K562 (cell line): ENCODE data around the gene NUDT5. TPM values are rescaled to one million over a fixed set of nuclear protein-coding genes. Genes with fewer than 3 reads are reported as not detected.

Source experiments
- ATAC-seq: fragments of 200-7000 bp; cut with Tn5 transposase; 3 replicates; pipeline ENCODE4 v1.9.1; 2020; ENCODE audit warnings: moderate library complexity
- BruUV-seq: library from RNA; stranded (reverse); fragments of 400-500 nt; replicated peaks from 2 replicates; lab custom pipeline; 2021; lab: Mats Ljungman, UMichigan
- CTCF ChIA-PET: fragments of 300-600 bp; formaldehyde crosslinking; extraction: SDS; loops from one replicate; lab custom pipeline; 2021; ENCODE audit warnings: low intra/inter-chr PET ratio; lab: Yijun Ruan, JAX
- POLR2A ChIA-PET: fragments of 300-600, 350-650 bp; sonication (Branson Sonifier 250); formaldehyde crosslinking; extraction: SDS; loops from one replicate; lab custom pipeline; 2021; ENCODE audit warnings: antibody characterized with exemption, inconsistent platforms; lab: Yijun Ruan, JAX
- DNase-seq, 4 experiments: peaks; one replicate each; pipeline versions ENCODE4 v3.0.0 to v3.0.0-alpha.2; 2011 to 2018; ENCODE audit warnings: low spot score in 3 of 4, mixed read lengths in 3 of 4; ENCODE audit errors: extremely low read depth in 1 of 4
- FAIRE-seq: peaks from 2 replicates; lab custom pipeline; 2011; peaks lifted over from hg19 to GRCh38; lab: Jason Lieb, UNC
- H2AFZ ChIP-seq: 2 replicates; pipeline ENCODE4 v1.6.0; 2011; ENCODE audit warnings: low read depth, low read length, control low read depth, inconsistent platforms
- H3K27ac ChIP-seq: fragments of 200-600 bp; 3 replicates; pipeline ENCODE4 v1.8.0; 2011; ENCODE audit warnings: low read depth, mild to moderate bottlenecking, control low read depth, inconsistent platforms, low read length, moderate library complexity, mixed read lengths; ENCODE audit errors: extremely low read depth
- H3K27me3 ChIP-seq, 2 experiments: fragments of 300-600 bp in 1 of 2; 2 replicates in 1 of 2; 3 replicates in 1 of 2; pipeline versions ENCODE4 v1.6.0 to v1.8.0; 2011; ENCODE audit warnings: inconsistent platforms in 2 of 2, low read length in 2 of 2, mild to moderate bottlenecking in 1 of 2, mixed read lengths in 1 of 2, moderate library complexity in 1 of 2; ENCODE audit not compliant: control insufficient read depth in 2 of 2, insufficient read depth in 2 of 2
- H3K36me3 ChIP-seq: fragments of 300-600 bp; 3 replicates; pipeline ENCODE4 v1.8.0; 2011; ENCODE audit warnings: mild to moderate bottlenecking, low read length, inconsistent platforms; ENCODE audit not compliant: control insufficient read depth, insufficient read depth
- H3K4me1 ChIP-seq, 2 experiments: fragments of 200-600 bp in 1 of 2; replicated peaks in 1 of 2; 2 replicates in 1 of 2; 3 replicates in 1 of 2; pipeline versions ENCODE4 v1.5.1 to v1.8.0; 2011; ENCODE audit warnings: inconsistent platforms in 2 of 2, low read length in 2 of 2, mild to moderate bottlenecking in 1 of 2, mixed read lengths in 1 of 2, moderate library complexity in 1 of 2; ENCODE audit not compliant: control insufficient read depth in 2 of 2, insufficient read depth in 2 of 2
- H3K4me2 ChIP-seq: 2 replicates; pipeline ENCODE4 v1.6.1; 2011; ENCODE audit warnings: low read length, control low read depth, inconsistent platforms, mixed read lengths; ENCODE audit not compliant: insufficient read depth
- H3K4me3 ChIP-seq: fragments of 200-600 bp; sonication (generic), shearing (Covaris generic); 2 replicates; pipeline ENCODE4 v1.5.1; 2016; ENCODE audit warnings: control low read depth, inconsistent platforms
- H3K79me2 ChIP-seq: fragments of 200-600 bp; 3 replicates; pipeline ENCODE4 v1.8.0; 2011; ENCODE audit warnings: low read length, inconsistent platforms; ENCODE audit not compliant: control insufficient read depth, insufficient read depth
- H3K9ac ChIP-seq, 2 experiments: 2 replicates each; pipeline versions ENCODE4 v1.6.0 to v1.6.1; 2011; ENCODE audit warnings: low read depth in 2 of 2, low read length in 2 of 2, control low read depth in 1 of 2, inconsistent platforms in 1 of 2, mild to moderate bottlenecking in 1 of 2, mixed read lengths in 1 of 2; ENCODE audit not compliant: insufficient read depth in 1 of 2
- H3K9me1 ChIP-seq: one replicate; pipeline ENCODE4 v1.6.0; 2011; ENCODE audit warnings: inconsistent platforms, mild to moderate bottlenecking, low read length, moderate library complexity; ENCODE audit not compliant: control insufficient read depth, insufficient read depth
- H3K9me3 ChIP-seq: replicated peaks from 2 replicates; pipeline ENCODE4 v1.5.1; 2011; ENCODE audit warnings: low read depth, low read length, inconsistent platforms; ENCODE audit not compliant: control insufficient read depth, insufficient read depth
- H4K20me1 ChIP-seq: replicated peaks from 2 replicates; pipeline ENCODE4 v1.6.1; 2011; ENCODE audit warnings: low read length, inconsistent platforms, mixed read lengths; ENCODE audit not compliant: control insufficient read depth, insufficient read depth
- BMI1 ChIP-seq: fragments of 150-350 bp; IDR thresholded peaks from 2 replicates; pipeline ENCODE4 v1.6.1; 2014; ENCODE audit warnings: low read length
- COPS2 ChIP-seq: fragments of 450-650 bp; conservative IDR thresholded peaks from 2 replicates; pipeline ENCODE4 v1.6.1; 2016; ENCODE audit warnings: mild to moderate bottlenecking, moderate library complexity
- DACH1 ChIP-seq: fragments of 450-650 bp; IDR thresholded peaks from 2 replicates; pipeline ENCODE4 v1.6.1; 2018; ENCODE audit not compliant: partially characterized antibody
- EHMT2 ChIP-seq: fragments of 450-650 bp; IDR thresholded peaks from 2 replicates; pipeline ENCODE4 v1.6.1; 2018; ENCODE audit warnings: antibody characterized with exemption
- FOXP1 ChIP-seq: sonication (generic); formaldehyde crosslinking; IDR thresholded peaks from 2 replicates; pipeline ENCODE4 v1.8.0; 2022; ENCODE audit warnings: mild to moderate bottlenecking, missing genetic modification reagents
- GABPB2 ChIP-seq: fragments of 250-450 bp; sonication (Bioruptor Pico); conservative IDR thresholded peaks from 2 replicates; pipeline ENCODE4 v1.5.1; 2021; ENCODE audit warnings: mild to moderate bottlenecking
- PKNOX1 ChIP-seq: fragments of 450-650 bp; IDR thresholded peaks from 2 replicates; pipeline ENCODE4 v1.6.1; 2016
- RAD21 ChIP-seq, 2 experiments: fragments of 250-450 bp in 1 of 2; fragments of 450-650 bp in 1 of 2; sonication (Bioruptor Pico) in 1 of 2; formaldehyde crosslinking in 1 of 2; IDR thresholded peaks in 1 of 2; conservative IDR thresholded peaks in 1 of 2; 2 replicates each; pipeline versions ENCODE4 v1.4.0 to v1.8.0; 2020 to 2022; ENCODE audit warnings: mild to moderate bottlenecking in 2 of 2, moderate library complexity in 1 of 2
- RCOR1 ChIP-seq, 2 experiments: IDR thresholded peaks; 2 replicates each; pipeline ENCODE4 v1.6.1; 2012; ENCODE audit warnings: low read depth in 2 of 2, low read length in 2 of 2, borderline replicate concordance in 1 of 2, improper control_type of control experiment in 1 of 2
- REST ChIP-seq, 2 experiments: fragments of 450-650 bp; formaldehyde crosslinking in 1 of 2; IDR thresholded peaks; 2 replicates each; pipeline versions ENCODE4 v1.4.0 to v1.6.1; 2014 to 2020; ENCODE audit warnings: mild to moderate bottlenecking in 2 of 2, borderline replicate concordance in 1 of 2, low read depth in 1 of 2
- ZKSCAN1 ChIP-seq: fragments of 150-350 bp; IDR thresholded peaks from 2 replicates; pipeline ENCODE4 v1.6.1; 2016; ENCODE audit warnings: low read depth, low read length
- ZNF444 ChIP-seq: fragments of 250-450 bp; sonication (Bioruptor Pico); IDR thresholded peaks from 2 replicates; pipeline ENCODE4 v1.4.0; 2020; ENCODE audit warnings: mild to moderate bottlenecking, moderate library complexity
- ZNF644 ChIP-seq: fragments of 200-800 bp; sonication (Bioruptor generic); IDR thresholded peaks from 2 replicates; pipeline ENCODE4 v1.6.1; 2016; ENCODE audit warnings: low read depth, missing genetic modification characterization, missing compliant biosample characterization
- WGBS: fragments of 100-300 bp; shearing (Covaris generic); methylation state at CpG from one replicate; pipeline ENCODE4 v1.1.6; 2016; ENCODE audit warnings: low coverage, mixed read lengths; ENCODE audit not compliant: insufficient coverage; ENCODE audit errors: missing lambda C conversion rate; 5-methylcytosine and 5-hydroxymethylcytosine counted together
- in situ Hi-C: fragments of 300-500 bp; cut with MboI; formaldehyde crosslinking; loops from 4 replicates; pipeline ENCODE4 v1.15.0; 2018; ENCODE audit warnings: inconsistent platforms, mixed read lengths
- intact Hi-C: fragments of 100-400 bp; cut with micrococcal nuclease; formaldehyde crosslinking; loops from 2 replicates; pipeline ENCODE4 v1.14.2; 2022
- polyA plus RNA-seq, 8 experiments: library from polyadenylated mRNA; depleted of rRNA in 4 of 8; stranded (reverse) in 5 of 8; unstranded in 3 of 8; fragments of >200 nt; fragmentation: Nextera tagmentation in 2 of 8; fragmentation: Illumina TruSeq in 1 of 8; extraction: Ambion mirVana in 2 of 8; extraction: Trizol in 1 of 8; gene quantifications; 2 replicates each; pipeline versions ENCODE4 v1.2.1 to v1.2.3, GENCODE V29; 2011 to 2014; ENCODE audit warnings: inconsistent platforms in 1 of 8, missing spikeins in 1 of 8
- total RNA-seq, 7 experiments: library from RNA; depleted of rRNA in 6 of 7; stranded (reverse); fragments of >200 nt in 6 of 7; fragmentation: Illumina TruSeq in 2 of 7; extraction: Trizol in 2 of 7; gene quantifications; 2 replicates each; pipeline versions ENCODE4 v1.2.1 to v1.2.3, GENCODE V29; 2011 to 2021; ENCODE audit warnings: low replicate concordance in 1 of 7

Gene NUDT5
- total and polyA plus RNA-seq, 9 of the 15 experiments (the other 6 are each of a cell fraction or from before 2014, with no cell fraction given): 87.7 to 422 (median 186) TPM

GRCh38 chr10:12130237-12130872 is 65.3 kb downstream of the NUDT5 start:
- 22% methylated on average over 11 of the region's 11 CpGs for WGBS
- H3K27ac ChIP-seq: no peak overlapping the region
- H3K9me1 ChIP-seq: no peaks in the 10 kb centered on the region
- H3K79me2 ChIP-seq: 0 out of 3 replicates have a peak, but pooled peaks cover 5% of the 10 kb centered on the region
- H3K4me1 ChIP-seq: peaks cover 7 to 24% of the 10 kb centered on the region in 2 experiments; a peak in 4 of 5 replicates
- POLR2A ChIA-PET: interaction anchor here (0.7 to 1.3 kb wide), 2 partner anchors 10 to 12 kb away, joined by 3 to 4 read pairs; no protein-coding TSS in a partner anchor
- CTCF ChIA-PET: no interaction called here
- peak; percentile 83 for FAIRE-seq
- peak overlapping the region; percentile 98 for H3K4me3 ChIP-seq
- peak overlapping the region; percentile 99 for H2AFZ ChIP-seq
- H3K4me2 ChIP-seq: peak overlapping the region; percentile 96
- H3K9me3 ChIP-seq: no peaks in the 10 kb centered on the region
- H4K20me1 ChIP-seq: no peaks in the 10 kb centered on the region
- in situ Hi-C loops: no loop called here
- H3K27me3 ChIP-seq: no peaks in the 10 kb centered on the region
- intact Hi-C loops: no loop called here
- 0 out of 4 replicates have a peak overlapping the region, but pooled peaks of 1 of the 2 experiments have one; percentile 81 for H3K9ac ChIP-seq
- peaks cover 5% of the 10 kb centered on the region; the same call in 1 of the 3 replicates for H3K36me3 ChIP-seq
- ATAC-seq: peak; percentile 72
- peak in 3 of 4 experiments; percentile 20 to 71 (median 45) for DNase-seq
- TSS peak; percentile 53 for BruUV-seq
- TF ChIP-seq COPS2: no peak
- no peak for TF ChIP-seq GABPB2
- peak in 1 of 2 experiments; percentile 42; a peak in 1 of 4 replicates for TF ChIP-seq RCOR1 (IDR thresholded peaks at IDR 0.05; ENCODE audit: borderline replicate concordance in 1 of 2, low read depth in 2 of 2, low read length in 2 of 2)
- no peak for TF ChIP-seq ZNF444 (CRISPR knock-in tag)
- no peak for TF ChIP-seq FOXP1
- no peak for TF ChIP-seq ZKSCAN1
- TF ChIP-seq PKNOX1: 0 out of 2 replicates have a peak, but pooled peaks have one; percentile 5
- TF ChIP-seq REST (IDR thresholded peaks at IDR 0.05; ENCODE audit: borderline replicate concordance): peak; percentile 12; the same call in 1 of the 2 replicates
- no peak for TF ChIP-seq REST (CRISPR knock-in tag; IDR thresholded peaks at IDR 0.05; ENCODE audit: low read depth)
- no peak for TF ChIP-seq DACH1
- TF ChIP-seq BMI1: no peak
- peak; percentile 42; the same call in 1 of the 2 replicates for TF ChIP-seq EHMT2
- no peak for TF ChIP-seq ZNF644 (tag)
- peak; percentile 20 to 40; a peak in 2 of 4 replicates for TF ChIP-seq RAD21 (CRISPR knock-in tag; conservative IDR thresholded peaks at IDR 0.05 in 1 of 2, IDR thresholded peaks at IDR 0.05 in 1 of 2)
